K562 (cell line): ENCODE data around the gene EXT2. TPM values are rescaled to one million over a fixed set of nuclear protein-coding genes. Genes with fewer than 3 reads are reported as not detected.

Source experiments
- ATAC-seq: fragments of 200-7000 bp; cut with Tn5 transposase; 3 replicates; pipeline ENCODE4 v1.9.1; 2020; ENCODE audit warnings: moderate library complexity
- BruUV-seq: library from RNA; stranded (reverse); fragments of 400-500 nt; replicated peaks from 2 replicates; lab custom pipeline; 2021; lab: Mats Ljungman, UMichigan
- CTCF ChIA-PET: fragments of 300-600 bp; formaldehyde crosslinking; extraction: SDS; loops from one replicate; lab custom pipeline; 2021; ENCODE audit warnings: low intra/inter-chr PET ratio; lab: Yijun Ruan, JAX
- POLR2A ChIA-PET: fragments of 300-600, 350-650 bp; sonication (Branson Sonifier 250); formaldehyde crosslinking; extraction: SDS; loops from one replicate; lab custom pipeline; 2021; ENCODE audit warnings: antibody characterized with exemption, inconsistent platforms; lab: Yijun Ruan, JAX
- DNase-seq, 4 experiments: peaks; one replicate each; pipeline versions ENCODE4 v3.0.0 to v3.0.0-alpha.2; 2011 to 2018; ENCODE audit warnings: low spot score in 3 of 4, mixed read lengths in 3 of 4; ENCODE audit errors: extremely low read depth in 1 of 4
- FAIRE-seq: peaks from 2 replicates; lab custom pipeline; 2011; peaks lifted over from hg19 to GRCh38; lab: Jason Lieb, UNC
- H2AFZ ChIP-seq: 2 replicates; pipeline ENCODE4 v1.6.0; 2011; ENCODE audit warnings: low read depth, low read length, control low read depth, inconsistent platforms
- H3K27ac ChIP-seq: fragments of 200-600 bp; 3 replicates; pipeline ENCODE4 v1.8.0; 2011; ENCODE audit warnings: low read depth, mild to moderate bottlenecking, control low read depth, inconsistent platforms, low read length, moderate library complexity, mixed read lengths; ENCODE audit errors: extremely low read depth
- H3K27me3 ChIP-seq, 2 experiments: fragments of 300-600 bp in 1 of 2; 2 replicates in 1 of 2; 3 replicates in 1 of 2; pipeline versions ENCODE4 v1.6.0 to v1.8.0; 2011; ENCODE audit warnings: inconsistent platforms in 2 of 2, low read length in 2 of 2, mild to moderate bottlenecking in 1 of 2, mixed read lengths in 1 of 2, moderate library complexity in 1 of 2; ENCODE audit not compliant: control insufficient read depth in 2 of 2, insufficient read depth in 2 of 2
- H3K36me3 ChIP-seq: fragments of 300-600 bp; 3 replicates; pipeline ENCODE4 v1.8.0; 2011; ENCODE audit warnings: mild to moderate bottlenecking, low read length, inconsistent platforms; ENCODE audit not compliant: control insufficient read depth, insufficient read depth
- H3K4me1 ChIP-seq, 2 experiments: fragments of 200-600 bp in 1 of 2; replicated peaks in 1 of 2; 2 replicates in 1 of 2; 3 replicates in 1 of 2; pipeline versions ENCODE4 v1.5.1 to v1.8.0; 2011; ENCODE audit warnings: inconsistent platforms in 2 of 2, low read length in 2 of 2, mild to moderate bottlenecking in 1 of 2, mixed read lengths in 1 of 2, moderate library complexity in 1 of 2; ENCODE audit not compliant: control insufficient read depth in 2 of 2, insufficient read depth in 2 of 2
- H3K4me2 ChIP-seq: 2 replicates; pipeline ENCODE4 v1.6.1; 2011; ENCODE audit warnings: low read length, control low read depth, inconsistent platforms, mixed read lengths; ENCODE audit not compliant: insufficient read depth
- H3K4me3 ChIP-seq: fragments of 200-600 bp; sonication (generic), shearing (Covaris generic); 2 replicates; pipeline ENCODE4 v1.5.1; 2016; ENCODE audit warnings: control low read depth, inconsistent platforms
- H3K79me2 ChIP-seq: fragments of 200-600 bp; 3 replicates; pipeline ENCODE4 v1.8.0; 2011; ENCODE audit warnings: low read length, inconsistent platforms; ENCODE audit not compliant: control insufficient read depth, insufficient read depth
- H3K9ac ChIP-seq, 2 experiments: 2 replicates each; pipeline versions ENCODE4 v1.6.0 to v1.6.1; 2011; ENCODE audit warnings: low read depth in 2 of 2, low read length in 2 of 2, control low read depth in 1 of 2, inconsistent platforms in 1 of 2, mild to moderate bottlenecking in 1 of 2, mixed read lengths in 1 of 2; ENCODE audit not compliant: insufficient read depth in 1 of 2
- H3K9me1 ChIP-seq: one replicate; pipeline ENCODE4 v1.6.0; 2011; ENCODE audit warnings: inconsistent platforms, mild to moderate bottlenecking, low read length, moderate library complexity; ENCODE audit not compliant: control insufficient read depth, insufficient read depth
- H3K9me3 ChIP-seq: replicated peaks from 2 replicates; pipeline ENCODE4 v1.5.1; 2011; ENCODE audit warnings: low read depth, low read length, inconsistent platforms; ENCODE audit not compliant: control insufficient read depth, insufficient read depth
- H4K20me1 ChIP-seq: replicated peaks from 2 replicates; pipeline ENCODE4 v1.6.1; 2011; ENCODE audit warnings: low read length, inconsistent platforms, mixed read lengths; ENCODE audit not compliant: control insufficient read depth, insufficient read depth
- BACH1 ChIP-seq: fragments of 200-800 bp; sonication (Bioruptor generic); IDR thresholded peaks from 2 replicates; pipeline ENCODE4 v1.6.1; 2016; ENCODE audit warnings: missing genetic modification characterization, missing compliant biosample characterization
- BRF2 ChIP-seq: IDR thresholded peaks from 3 replicates; pipeline ENCODE4 v1.6.1; 2011; ENCODE audit warnings: borderline replicate concordance, mild to moderate bottlenecking; ENCODE audit not compliant: insufficient read length, insufficient read depth
- GATAD2A ChIP-seq: fragments of 450-650 bp; IDR thresholded peaks from 2 replicates; pipeline ENCODE4 v1.6.1; 2017
- HNRNPH1 ChIP-seq: fragments of 200-400 bp; formaldehyde crosslinking; optimal IDR thresholded peaks from 2 replicates; pipeline ENCODE3; 2017; ENCODE audit warnings: low read depth, mild to moderate bottlenecking, low read length, moderate library complexity
- MAFG ChIP-seq: fragments of 450-650 bp; conservative IDR thresholded peaks from 2 replicates; pipeline ENCODE4 v1.6.1; 2016; ENCODE audit warnings: missing genetic modification characterization, missing compliant biosample characterization
- POLR2A ChIP-seq: fragments of 450-650 bp; conservative IDR thresholded peaks from 2 replicates; pipeline ENCODE4 v1.6.1; 2016
- RB1 ChIP-seq: fragments of 450-650 bp; IDR thresholded peaks from 2 replicates; pipeline ENCODE4 v1.6.1; 2017; ENCODE audit warnings: low read depth, mild to moderate bottlenecking
- SLC30A9 ChIP-seq: fragments of 250-450 bp; sonication (Bioruptor Pico); IDR thresholded peaks from 2 replicates; pipeline ENCODE4 v1.8.0; 2022; ENCODE audit warnings: mild to moderate bottlenecking, moderate library complexity
- SMAD3 ChIP-seq: fragments of 450-650 bp; formaldehyde crosslinking; conservative IDR thresholded peaks from 2 replicates; pipeline ENCODE4 v1.4.0; 2020; ENCODE audit warnings: mild to moderate bottlenecking
- SNIP1 ChIP-seq: fragments of 450-650 bp; IDR thresholded peaks from 2 replicates; pipeline ENCODE4 v1.7.1; 2017; ENCODE audit warnings: low read depth, mild to moderate bottlenecking
- TCFL5 ChIP-seq: fragments of 250-450 bp; sonication (Bioruptor Pico); conservative IDR thresholded peaks from 2 replicates; pipeline ENCODE4 v1.6.1; 2021; ENCODE audit warnings: mild to moderate bottlenecking, moderate library complexity, matching md5 sums
- U2AF1 ChIP-seq: fragments of 200-400 bp; formaldehyde crosslinking; optimal IDR thresholded peaks from 2 replicates; pipeline ENCODE3; 2017; ENCODE audit warnings: mild to moderate bottlenecking, low read depth, low read length, moderate library complexity
- ZNF316 ChIP-seq: fragments of 450-650 bp; IDR thresholded peaks from 2 replicates; pipeline ENCODE4 v1.6.1; 2016
- ZNF384 ChIP-seq: IDR thresholded peaks from 2 replicates; pipeline ENCODE4 v1.6.1; 2012; ENCODE audit warnings: low read depth, low read length, improper control_type of control experiment
- ZNF436 ChIP-seq: fragments of 250-450, 450-650 bp; sonication (Bioruptor Pico); formaldehyde crosslinking; IDR thresholded peaks from 2 replicates; pipeline ENCODE4 v1.7.0; 2020; ENCODE audit warnings: mild to moderate bottlenecking
- ZNF764 ChIP-seq: fragments of 250-450 bp; sonication (Bioruptor Pico); IDR thresholded peaks from 2 replicates; pipeline ENCODE4 v1.4.0; 2020; ENCODE audit warnings: low read depth, mild to moderate bottlenecking, moderate library complexity
- WGBS: fragments of 100-300 bp; shearing (Covaris generic); methylation state at CpG from one replicate; pipeline ENCODE4 v1.1.6; 2016; ENCODE audit warnings: low coverage, mixed read lengths; ENCODE audit not compliant: insufficient coverage; ENCODE audit errors: missing lambda C conversion rate; 5-methylcytosine and 5-hydroxymethylcytosine counted together
- in situ Hi-C: fragments of 300-500 bp; cut with MboI; formaldehyde crosslinking; loops from 4 replicates; pipeline ENCODE4 v1.15.0; 2018; ENCODE audit warnings: inconsistent platforms, mixed read lengths
- intact Hi-C: fragments of 100-400 bp; cut with micrococcal nuclease; formaldehyde crosslinking; loops from 2 replicates; pipeline ENCODE4 v1.14.2; 2022
- polyA plus RNA-seq, 8 experiments: library from polyadenylated mRNA; depleted of rRNA in 4 of 8; stranded (reverse) in 5 of 8; unstranded in 3 of 8; fragments of >200 nt; fragmentation: Nextera tagmentation in 2 of 8; fragmentation: Illumina TruSeq in 1 of 8; extraction: Ambion mirVana in 2 of 8; extraction: Trizol in 1 of 8; gene quantifications; 2 replicates each; pipeline versions ENCODE4 v1.2.1 to v1.2.3, GENCODE V29; 2011 to 2014; ENCODE audit warnings: inconsistent platforms in 1 of 8, missing spikeins in 1 of 8
- total RNA-seq, 7 experiments: library from RNA; depleted of rRNA in 6 of 7; stranded (reverse); fragments of >200 nt in 6 of 7; fragmentation: Illumina TruSeq in 2 of 7; extraction: Trizol in 2 of 7; gene quantifications; 2 replicates each; pipeline versions ENCODE4 v1.2.1 to v1.2.3, GENCODE V29; 2011 to 2021; ENCODE audit warnings: low replicate concordance in 1 of 7
- TF ChIP-seq, protein P1 (sequence below): sonication (generic); formaldehyde crosslinking; IDR thresholded peaks from 2 replicates; pipeline ENCODE4 v1.8.0; 2022; ENCODE audit warnings: mild to moderate bottlenecking, missing genetic modification reagents
- TF ChIP-seq, protein P2 (sequence below): fragments of 250-450 bp; sonication (Bioruptor Pico); IDR thresholded peaks from 2 replicates; pipeline ENCODE4 v1.4.0; 2020; ENCODE audit warnings: mild to moderate bottlenecking, moderate library complexity
- TF ChIP-seq, protein P3 (sequence below): fragments of 250-450 bp; sonication (Bioruptor Pico); IDR thresholded peaks from 2 replicates; pipeline ENCODE4 v1.8.0; 2021; ENCODE audit warnings: moderate library complexity, mild to moderate bottlenecking, inconsistent platforms

EXT2 gene
- total and polyA plus RNA-seq, 9 of the 15 experiments (the other 6 are each of a cell fraction or from before 2014, with no cell fraction given) = 7.5 to 52.1 (median 38.1) TPM

DNA sequence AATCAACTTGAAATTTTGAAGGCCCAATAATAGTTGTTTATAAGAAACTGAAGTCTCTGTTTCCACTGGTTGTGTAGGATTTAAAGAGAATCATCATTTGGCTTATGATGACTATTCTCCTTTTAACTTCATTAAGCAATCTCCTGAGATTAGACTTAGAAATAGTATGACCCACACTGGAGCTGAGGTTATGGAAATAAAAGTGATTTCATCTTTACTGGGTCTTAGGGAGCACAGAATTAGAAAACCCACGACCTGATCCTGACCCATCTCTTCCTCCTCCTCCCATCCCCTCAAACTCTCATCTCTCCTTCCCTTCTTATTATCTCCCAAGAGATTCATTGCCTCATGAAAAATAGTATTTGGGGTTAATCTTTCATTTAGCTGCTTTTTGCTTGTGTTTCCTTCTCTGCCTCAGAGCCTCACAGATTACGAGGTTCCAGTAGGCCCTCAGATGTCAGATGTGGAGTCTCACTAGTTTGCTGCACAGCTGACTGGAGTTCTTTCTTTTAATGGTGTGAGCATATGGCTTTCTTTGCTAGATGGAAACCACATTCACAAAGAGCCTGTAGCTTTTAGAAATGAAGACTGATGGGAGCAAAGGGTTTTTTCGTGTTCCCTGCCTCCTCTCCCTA is 129.5 kb downstream of the EXT2 start:
- Histone ChIP-seq H3K27me3 (no peaks in the 10 kb centered on the region), H3K4me1 (peaks cover under 1% of the 10 kb centered on the region in 2 experiments; a peak in 2 of 5 replicates), H3K4me2 (no peak overlapping the region), H3K9me1 (no peaks in the 10 kb centered on the region), H2AFZ (no peak overlapping the region), H3K4me3 (no peak overlapping the region), H4K20me1 (0 out of 2 replicates have a peak, but pooled peaks cover 3% of the 10 kb centered on the region), H3K9me3 (no peaks in the 10 kb centered on the region), H3K79me2 (no peaks in the 10 kb centered on the region), H3K27ac (no peak overlapping the region), H3K9ac (no peak overlapping the region), H3K36me3 (no peaks in the 10 kb centered on the region; the same call in 2 of the 3 replicates)
- ATAC-seq (no peak), FAIRE-seq (no peak), DNase-seq (no peak)
- WGBS = 55% methylated on average over 3 of the region's 3 CpGs
- intact Hi-C loops (no loop called here), in situ Hi-C loops (no loop called here)
- no TSS peak for BruUV-seq
- ChIA-PET POLR2A (interaction anchor here (0.7 to 0.8 kb wide), 2 partner anchors 9 to 158 kb away, joined by 3 read pairs; no protein-coding TSS in a partner anchor), CTCF (no interaction called here)
- no peak for TF ChIP-seq POLR2A
- TF ChIP-seq MAFG (tag) = no peak
- TF ChIP-seq RB1 = no peak
- no peak for TF ChIP-seq SLC30A9 (CRISPR knock-in tag)
- TF ChIP-seq ZNF384 = no peak
- TF ChIP-seq, protein P1, sequence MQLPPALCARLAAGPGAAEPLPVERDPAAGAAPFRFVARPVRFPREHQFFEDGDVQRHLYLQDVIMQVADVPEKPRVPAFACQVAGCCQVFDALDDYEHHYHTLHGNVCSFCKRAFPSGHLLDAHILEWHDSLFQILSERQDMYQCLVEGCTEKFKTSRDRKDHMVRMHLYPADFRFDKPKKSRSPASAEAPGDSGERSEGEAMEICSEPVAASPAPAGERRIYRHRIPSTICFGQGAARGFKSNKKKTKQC = no peak
- no peak for TF ChIP-seq ZNF764
- TF ChIP-seq U2AF1 = no peak
- TF ChIP-seq TCFL5 = no peak
- TF ChIP-seq, protein P2, sequence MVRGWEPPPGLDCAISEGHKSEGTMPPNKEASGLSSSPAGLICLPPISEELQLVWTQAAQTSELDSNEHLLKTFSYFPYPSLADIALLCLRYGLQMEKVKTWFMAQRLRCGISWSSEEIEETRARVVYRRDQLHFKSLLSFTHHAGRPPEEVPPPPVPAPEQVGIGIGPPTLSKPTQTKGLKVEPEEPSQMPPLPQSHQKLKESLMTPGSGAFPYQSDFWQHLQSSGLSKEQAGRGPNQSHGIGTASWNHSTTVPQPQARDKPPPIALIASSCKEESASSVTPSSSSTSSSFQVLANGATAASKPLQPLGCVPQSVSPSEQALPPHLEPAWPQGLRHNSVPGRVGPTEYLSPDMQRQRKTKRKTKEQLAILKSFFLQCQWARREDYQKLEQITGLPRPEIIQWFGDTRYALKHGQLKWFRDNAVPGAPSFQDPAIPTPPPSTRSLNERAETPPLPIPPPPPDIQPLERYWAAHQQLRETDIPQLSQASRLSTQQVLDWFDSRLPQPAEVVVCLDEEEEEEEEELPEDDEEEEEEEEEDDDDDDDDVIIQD (CRISPR knock-in tag) = no peak
- no peak for TF ChIP-seq GATAD2A
- no peak for TF ChIP-seq HNRNPH1
- TF ChIP-seq BRF2 = no peak
- TF ChIP-seq SNIP1 = no peak
- TF ChIP-seq, protein P3, sequence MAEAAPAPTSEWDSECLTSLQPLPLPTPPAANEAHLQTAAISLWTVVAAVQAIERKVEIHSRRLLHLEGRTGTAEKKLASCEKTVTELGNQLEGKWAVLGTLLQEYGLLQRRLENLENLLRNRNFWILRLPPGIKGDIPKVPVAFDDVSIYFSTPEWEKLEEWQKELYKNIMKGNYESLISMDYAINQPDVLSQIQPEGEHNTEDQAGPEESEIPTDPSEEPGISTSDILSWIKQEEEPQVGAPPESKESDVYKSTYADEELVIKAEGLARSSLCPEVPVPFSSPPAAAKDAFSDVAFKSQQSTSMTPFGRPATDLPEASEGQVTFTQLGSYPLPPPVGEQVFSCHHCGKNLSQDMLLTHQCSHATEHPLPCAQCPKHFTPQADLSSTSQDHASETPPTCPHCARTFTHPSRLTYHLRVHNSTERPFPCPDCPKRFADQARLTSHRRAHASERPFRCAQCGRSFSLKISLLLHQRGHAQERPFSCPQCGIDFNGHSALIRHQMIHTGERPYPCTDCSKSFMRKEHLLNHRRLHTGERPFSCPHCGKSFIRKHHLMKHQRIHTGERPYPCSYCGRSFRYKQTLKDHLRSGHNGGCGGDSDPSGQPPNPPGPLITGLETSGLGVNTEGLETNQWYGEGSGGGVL (CRISPR knock-in tag) = no peak
- TF ChIP-seq BACH1 = no peak
- TF ChIP-seq SMAD3 (CRISPR knock-in tag) = no peak
- TF ChIP-seq ZNF436 (CRISPR knock-in tag) = no peak
- TF ChIP-seq ZNF316 = no peak
